ENCODE measurements around the gene METTL16. TPM values are rescaled to one million over a fixed set of nuclear protein-coding genes. Genes with fewer than 3 reads are reported as not detected.
A peak's percentile ranks its signal among the peaks of the same experiment; 100 is the strongest.
"Not testable (repeated sequence)": the region's sequence is repeated elsewhere in the genome, so short reads cannot be mapped to it uniquely, and the experiment has no call there.

The METTL16 gene
- total RNA-seq, 1 donor from 2014 or later = 15.0 TPM

DNA sequence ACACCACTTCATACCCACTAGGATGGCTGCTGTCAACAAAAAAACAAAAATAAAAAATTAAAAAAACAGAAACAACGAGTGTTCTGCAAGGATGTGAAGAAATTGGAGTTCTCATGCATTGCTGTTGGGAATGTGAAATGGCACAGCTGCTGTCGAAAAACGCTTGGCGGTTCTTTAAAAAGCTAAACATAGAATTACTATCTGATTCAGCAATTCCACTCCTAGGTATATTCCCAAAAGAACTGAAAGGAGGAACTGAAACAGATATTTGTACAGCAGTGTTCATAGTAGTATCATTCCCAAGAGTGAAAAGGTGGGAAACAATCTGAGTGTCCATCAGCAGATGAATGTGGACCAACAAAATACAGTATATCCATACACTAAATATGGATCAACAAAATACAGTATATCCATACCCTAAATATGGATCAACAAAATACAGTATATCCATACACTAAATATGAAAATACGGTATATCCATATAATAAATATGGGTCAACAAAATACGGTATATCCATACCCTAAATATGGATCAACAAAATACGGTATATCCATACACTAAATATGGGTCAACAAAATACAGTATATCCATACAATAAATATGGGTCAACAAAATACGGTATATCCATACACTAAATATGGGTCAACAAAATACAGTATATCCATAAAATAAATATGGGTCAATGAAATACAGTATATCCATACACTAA lies 8.7 kb downstream of the METTL16 start:
- DNase-seq = no peak

GRCh38 chr17:2500446-2500845 lies 11.2 kb downstream of the METTL16 start:
- DNase-seq = peak; percentile 42

GRCh38 chr17:2489286-2489685 lies 22.4 kb downstream of the METTL16 start:
- DNase-seq = not testable (repeated sequence)

DNA sequence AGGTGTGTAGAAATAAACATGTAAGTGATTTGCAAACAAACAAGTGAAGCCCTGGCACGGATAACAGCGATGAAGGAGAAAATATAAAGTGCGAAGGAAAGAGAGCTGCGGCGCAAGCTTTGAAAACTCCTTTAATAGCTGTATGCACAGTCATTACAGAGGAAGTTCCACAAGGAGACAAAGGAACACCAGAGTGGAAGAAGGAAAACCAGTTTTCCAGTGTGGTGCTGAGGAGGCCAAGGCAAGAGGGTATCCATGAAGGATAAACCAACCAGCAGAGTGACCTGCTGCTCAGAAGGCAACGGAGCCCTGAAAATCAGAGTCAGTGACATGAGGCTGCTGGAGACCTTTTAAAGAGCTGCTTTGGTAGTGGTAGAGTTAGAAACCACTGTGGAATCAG lies 24.4 kb downstream of the METTL16 start:
- DNase-seq = no peak

- not testable (repeated sequence) for DNase-seq
These were observed 25.0 kb downstream of the METTL16 start for GRCh38 chr17:2486709-2487108.

DNA sequence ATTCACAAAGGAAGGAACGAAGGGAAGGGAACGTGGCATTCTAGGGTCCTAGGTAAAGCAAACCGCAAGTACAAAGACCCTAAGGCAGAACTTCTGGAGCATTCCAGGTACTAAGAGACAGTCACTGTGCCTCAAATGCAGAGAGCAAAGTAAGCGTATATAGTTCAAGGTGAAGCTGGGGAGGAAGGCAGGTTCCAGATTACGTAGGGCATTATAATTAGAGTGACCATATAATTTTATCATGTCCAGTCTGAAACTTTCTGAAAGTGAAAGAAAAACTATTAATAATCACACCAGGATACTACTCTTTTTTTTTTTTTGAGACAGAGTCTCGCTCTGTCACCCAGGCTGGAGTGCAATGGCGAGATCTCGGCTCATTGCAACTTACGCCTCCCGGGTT lies 25.7 kb downstream of the METTL16 start:
- no peak for DNase-seq

DNA sequence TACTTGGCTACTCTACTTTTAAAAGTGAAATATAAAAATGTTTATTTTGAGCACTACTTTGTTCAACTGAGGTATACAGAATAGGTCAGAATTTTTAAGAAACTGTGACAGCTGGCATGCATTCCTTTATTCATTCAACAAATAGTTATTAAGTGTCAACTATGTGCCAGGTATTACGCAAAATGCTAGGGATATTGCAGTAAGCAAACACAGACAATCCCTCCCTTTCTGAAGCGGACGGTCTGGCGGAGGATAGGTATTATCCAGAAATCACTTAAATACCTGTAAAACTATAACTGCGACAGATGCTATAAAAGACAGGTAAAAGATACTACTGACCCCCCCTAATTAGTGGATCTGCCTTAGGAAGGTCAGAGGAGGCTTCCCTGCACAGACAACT lies 26.1 kb downstream of the METTL16 start:
- DNase-seq = no peak

- DNase-seq = no peak
These were observed 26.8 kb downstream of the METTL16 start for GRCh38 chr17:2484876-2485275.

GRCh38 chr17:2483084-2483483 lies 28.6 kb downstream of the METTL16 start:
- no peak for DNase-seq

DNA sequence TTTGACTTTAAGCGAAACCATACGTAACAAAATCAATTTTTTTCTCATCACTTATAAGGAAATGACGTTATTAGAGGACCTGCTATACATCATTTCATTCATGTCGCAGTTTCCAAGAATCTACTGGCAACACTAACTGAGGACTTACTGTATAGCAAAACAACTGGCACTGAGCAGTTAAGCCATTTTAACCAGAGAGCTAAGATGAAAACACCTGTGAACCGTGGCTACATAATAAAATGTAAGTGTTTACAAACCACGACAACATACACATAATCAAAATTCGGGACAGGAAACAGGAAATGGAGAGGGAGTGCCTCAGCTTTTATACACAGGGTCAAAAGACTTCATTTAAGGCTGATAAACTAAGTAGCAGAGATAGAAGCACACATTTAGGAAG lies 29.5 kb downstream of the METTL16 start:
- peak; percentile 15 for DNase-seq

GRCh38 chr17:2481760-2482159 lies 29.9 kb downstream of the METTL16 start:
- DNase-seq = no peak

GRCh38 chr17:2478458-2478857 lies 33.2 kb downstream of the METTL16 start:
- DNase-seq = no peak

GRCh38 chr17:2475056-2475455 lies 36.6 kb downstream of the METTL16 start:
- no peak for DNase-seq

DNA sequence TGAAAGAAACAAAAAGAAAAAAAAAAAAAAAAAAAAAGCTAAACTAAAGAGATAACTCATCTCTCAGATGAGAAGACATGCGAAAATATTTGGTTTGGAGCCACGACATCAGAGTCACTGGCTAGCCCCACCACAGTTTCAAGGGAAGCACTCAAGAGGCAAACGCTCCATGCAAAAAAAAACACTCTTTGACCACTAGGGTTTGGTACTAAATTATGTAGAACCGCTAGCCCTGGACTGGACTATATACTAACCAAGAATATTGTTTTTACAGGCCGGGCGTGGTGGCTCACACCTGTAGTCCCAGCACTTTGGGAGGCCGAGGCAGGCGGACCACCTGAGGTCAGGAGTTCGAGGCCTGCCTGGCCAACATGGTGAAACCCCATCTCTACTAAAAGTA lies 37.3 kb downstream of the METTL16 start:
- DNase-seq = no peak

DNA sequence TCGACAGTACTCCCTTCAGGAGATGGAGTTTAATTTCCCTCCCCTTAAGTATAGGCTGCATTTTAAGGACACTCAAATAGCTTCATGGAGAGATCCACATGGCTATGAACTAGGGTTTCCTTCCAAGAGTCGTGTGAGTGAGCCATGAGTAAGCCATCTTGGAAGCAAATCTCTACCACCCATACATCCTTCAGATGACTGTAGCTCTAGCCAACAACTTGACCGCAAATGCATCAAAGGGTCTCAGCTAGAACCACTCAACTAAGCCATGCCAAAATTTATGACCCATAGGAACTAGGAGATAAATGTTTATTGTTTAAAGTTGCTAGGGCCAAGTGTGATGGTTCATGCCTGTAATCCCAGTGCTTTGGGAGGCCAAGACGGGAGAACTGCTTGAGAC lies 43.4 kb downstream of the METTL16 start:
- DNase-seq = no peak

DNA sequence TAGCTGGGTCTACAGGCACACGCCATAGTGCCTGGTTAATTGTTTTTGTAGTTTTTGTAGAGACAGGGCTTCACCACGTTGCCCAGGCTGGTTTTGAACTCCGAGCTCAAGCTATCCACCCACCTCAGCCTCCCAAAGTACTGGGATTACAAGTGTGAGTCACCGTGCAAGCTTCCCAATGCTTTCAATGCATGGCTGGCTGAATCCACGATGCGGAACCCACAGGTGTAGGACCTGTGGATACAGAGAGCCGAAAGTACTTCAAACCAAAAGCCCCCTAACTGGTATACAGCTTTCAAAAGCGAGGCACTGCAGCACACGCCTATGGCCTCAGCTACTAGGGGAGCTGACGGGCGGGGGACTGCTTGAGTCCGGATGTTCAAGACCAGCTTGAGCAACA lies 44.8 kb downstream of the METTL16 start:
- DNase-seq = no peak

DNA sequence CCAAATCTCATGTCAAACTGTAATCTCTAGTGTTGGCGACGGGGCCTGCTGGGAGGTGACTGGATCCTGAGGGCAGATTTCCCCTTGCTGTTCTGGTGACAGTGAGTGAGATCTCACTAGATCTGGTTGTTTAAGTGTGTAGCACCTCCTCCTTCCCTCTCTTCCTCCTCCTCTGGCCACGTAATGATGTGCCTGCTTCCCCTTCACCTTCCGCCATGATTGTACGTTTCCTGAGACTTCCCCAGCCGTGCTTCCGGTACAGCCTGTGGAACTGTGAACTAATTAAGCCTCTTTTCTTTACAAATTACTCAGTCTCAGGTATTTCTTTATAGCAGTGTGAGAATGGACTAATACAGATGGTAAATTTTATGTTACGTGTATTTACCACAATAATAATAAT lies 49.2 kb downstream of the METTL16 start:
- DNase-seq = peak; percentile 53

GRCh38 chr17:2459917-2460271 lies 51.8 kb downstream of the METTL16 start:
- peak; percentile 6 for DNase-seq

- no peak for DNase-seq
These were observed 53.8 kb downstream of the METTL16 start for GRCh38 chr17:2457913-2458312.

DNA sequence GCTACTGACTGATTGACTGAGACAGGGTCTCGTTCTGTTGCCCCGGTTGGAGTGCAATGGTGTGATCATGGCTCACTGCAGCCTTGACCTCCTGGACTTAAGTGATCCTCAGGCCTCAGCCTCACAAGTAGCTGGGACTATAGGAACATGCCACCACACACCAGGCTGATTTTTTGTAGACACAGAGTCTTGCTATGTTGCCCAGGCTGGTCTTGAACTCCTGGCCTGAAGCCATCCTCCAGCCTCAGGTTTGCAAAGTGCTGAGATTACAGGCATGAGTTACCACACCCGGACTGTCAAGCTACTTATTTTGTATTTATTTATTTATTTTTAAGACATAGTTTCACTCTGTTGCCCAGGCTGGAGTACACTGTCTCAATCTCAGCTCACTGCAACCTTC lies 55.2 kb downstream of the METTL16 start:
- no peak for DNase-seq

GRCh38 chr17:2455956-2456355 lies 55.7 kb downstream of the METTL16 start:
- no peak for DNase-seq

DNA sequence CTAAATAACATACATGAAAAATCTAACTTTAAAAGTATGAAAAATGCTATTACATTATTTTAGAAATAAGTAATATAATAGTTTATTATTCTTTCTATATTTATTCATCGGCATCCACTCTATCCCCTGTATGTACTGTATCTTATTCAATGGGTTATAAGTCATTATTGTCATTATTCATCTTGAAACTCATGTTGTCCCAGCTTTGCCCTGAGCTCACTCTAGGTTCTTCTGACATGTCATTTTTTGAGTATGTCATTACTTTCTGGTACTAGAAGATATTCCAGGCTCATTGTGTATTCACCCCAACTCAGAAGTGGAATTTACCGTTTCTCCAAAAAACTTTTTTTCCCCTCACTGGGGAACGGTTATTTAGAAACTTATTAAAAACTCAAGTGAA lies 57.8 kb downstream of the METTL16 start:
- no peak for DNase-seq

DNA sequence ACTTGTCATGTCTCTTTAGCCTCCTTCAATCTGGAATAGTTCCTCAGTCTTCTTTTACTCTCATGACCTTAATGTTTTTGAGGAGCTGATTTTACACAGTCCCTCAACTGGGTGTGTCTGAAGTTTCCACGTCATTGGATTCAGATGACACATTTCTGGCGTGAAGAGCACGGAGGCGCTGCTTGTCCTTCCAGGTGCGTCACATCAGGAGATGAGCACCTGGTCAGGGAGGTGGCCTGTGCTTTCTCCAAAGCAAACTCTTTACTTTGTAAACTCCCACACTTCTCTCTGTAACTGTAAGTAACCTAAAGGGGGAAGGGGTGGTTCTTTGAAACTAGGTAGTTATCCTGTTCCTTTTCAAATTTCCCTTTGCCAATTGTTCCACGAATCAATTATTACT lies 58.4 kb downstream of the METTL16 start:
- no peak for DNase-seq

DNA sequence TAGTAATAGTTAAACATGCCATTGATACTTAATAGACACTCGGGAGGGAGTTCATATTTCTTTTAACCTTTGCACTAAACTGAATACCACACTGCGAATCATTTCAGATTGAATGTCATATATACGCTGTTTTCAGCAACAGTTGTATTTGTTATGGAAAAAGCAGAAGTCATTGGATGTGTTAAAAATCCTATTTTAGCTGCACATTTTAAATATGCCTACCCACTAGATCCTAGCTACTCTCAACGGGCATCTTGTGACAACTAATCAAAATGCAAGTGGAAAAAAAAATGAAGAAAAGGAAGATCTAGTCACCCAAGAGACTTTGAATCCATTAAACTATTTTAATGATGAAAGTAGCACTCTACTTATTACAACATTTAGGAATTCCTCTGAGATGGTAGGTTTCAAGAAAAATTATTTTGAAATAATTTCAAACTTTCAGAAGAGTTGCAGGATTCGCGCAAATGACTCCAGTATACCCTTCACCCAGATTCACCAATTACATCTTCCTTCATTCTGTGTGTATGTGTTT lies 59.4 kb downstream of the METTL16 start:
- DNase-seq = no peak

Data from dermis blood vessel endothelial cell (primary cell).